BLaER1 (cell line): ENCODE results near the gene KIAA1671.

Experiments used
- H3K27ac ChIP-seq: shearing (Covaris generic); formaldehyde crosslinking; 2 replicates; pipeline ENCODE4 v1.8.1; 2022
- H3K27me3 ChIP-seq: shearing (Covaris generic); formaldehyde crosslinking; 2 replicates; pipeline ENCODE4 v1.8.1; 2022
- H3K36me3 ChIP-seq: shearing (Covaris generic); formaldehyde crosslinking; 2 replicates; pipeline ENCODE4 v1.8.1; 2022
- H3K4me1 ChIP-seq: shearing (Covaris generic); formaldehyde crosslinking; 2 replicates; pipeline ENCODE4 v1.8.1; 2022
- H3K4me2 ChIP-seq: shearing (Covaris generic); formaldehyde crosslinking; 2 replicates; pipeline ENCODE4 v1.8.1; 2022
- H3K4me3 ChIP-seq: shearing (Covaris generic); formaldehyde crosslinking; 2 replicates; pipeline ENCODE4 v1.8.1; 2022
- H3K9ac ChIP-seq: shearing (Covaris generic); formaldehyde crosslinking; 2 replicates; pipeline ENCODE4 v1.8.1; 2022
- H3K9me3 ChIP-seq: shearing (Covaris generic); formaldehyde crosslinking; 2 replicates; pipeline ENCODE4 v1.8.1; 2022
- H4K20me1 ChIP-seq: shearing (Covaris generic); formaldehyde crosslinking; 2 replicates; pipeline ENCODE4 v1.8.1; 2022
- Cebpa-rat ChIP-seq: shearing (Covaris generic); IDR thresholded peaks from 2 replicates; pipeline ENCODE4 v1.8.1; 2022

Gene KIAA1671

GRCh38 chr22:25146307-25146706, 193.8 kb downstream of the KIAA1671 start:
- no peak for TF ChIP-seq Cebpa-rat
- Histone ChIP-seq H3K9me3 (no peaks in the 10 kb centered on the region; the same call in 1 of the 2 replicates), H3K4me2 (no peak overlapping the region), H3K27me3 (no peaks in the 10 kb centered on the region), H3K4me3 (no peak overlapping the region), H3K27ac (no peak overlapping the region), H4K20me1 (no peaks in the 10 kb centered on the region), H3K9ac (no peak overlapping the region), H3K36me3 (no peaks in the 10 kb centered on the region), H3K4me1 (peaks cover 39% of the 10 kb centered on the region)

- Histone ChIP-seq H3K4me2 (no peak overlapping the region), H3K27me3 (no peaks in the 10 kb centered on the region), H3K27ac (no peak overlapping the region), H3K9me3 (no peaks in the 10 kb centered on the region; the same call in 1 of the 2 replicates), H3K9ac (no peak overlapping the region), H3K36me3 (no peaks in the 10 kb centered on the region), H3K4me3 (no peak overlapping the region), H3K4me1 (peaks cover 37% of the 10 kb centered on the region), H4K20me1 (no peaks in the 10 kb centered on the region)
- TF ChIP-seq Cebpa-rat, result no peak
These were observed 194.6 kb downstream of the KIAA1671 start for GRCh38 chr22:25146906-25147641.

- H3K27ac ChIP-seq, result no peak overlapping the region
- no peak overlapping the region for H3K4me3 ChIP-seq
- no peak overlapping the region for H3K4me2 ChIP-seq
- no peak for TF ChIP-seq Cebpa-rat
- H3K36me3 ChIP-seq, result no peaks in the 10 kb centered on the region
- H3K9ac ChIP-seq, result no peak overlapping the region
- no peaks in the 10 kb centered on the region for H4K20me1 ChIP-seq
- no peaks in the 10 kb centered on the region; the same call in 1 of the 2 replicates for H3K9me3 ChIP-seq
- peaks cover 33% of the 10 kb centered on the region for H3K4me1 ChIP-seq
- no peaks in the 10 kb centered on the region for H3K27me3 ChIP-seq
These were observed 195.1 kb downstream of the KIAA1671 start for GRCh38 chr22:25147642-25147928.

GRCh38 chr22:25148149-25148691, 195.7 kb downstream of the KIAA1671 start:
- Histone ChIP-seq H3K36me3 (no peaks in the 10 kb centered on the region), H3K9ac (no peak overlapping the region), H3K9me3 (no peaks in the 10 kb centered on the region), H3K4me3 (no peak overlapping the region), H4K20me1 (no peaks in the 10 kb centered on the region), H3K4me2 (no peak overlapping the region), H3K27me3 (no peaks in the 10 kb centered on the region), H3K4me1 (peaks cover 26% of the 10 kb centered on the region), H3K27ac (no peak overlapping the region)
- TF ChIP-seq Cebpa-rat, result no peak

GRCh38 chr22:25149014-25149413, 196.5 kb downstream of the KIAA1671 start:
- TF ChIP-seq Cebpa-rat, result no peak

GRCh38 chr22:25153961-25154666, 201.6 kb downstream of the KIAA1671 start:
- Histone ChIP-seq H3K36me3 (no peaks in the 10 kb centered on the region), H3K27ac (no peak overlapping the region), H3K4me2 (no peak overlapping the region), H3K9ac (no peak overlapping the region), H3K9me3 (no peaks in the 10 kb centered on the region), H3K27me3 (no peaks in the 10 kb centered on the region), H4K20me1 (no peaks in the 10 kb centered on the region), H3K4me1 (no peaks in the 10 kb centered on the region), H3K4me3 (no peak overlapping the region)
- no peak for TF ChIP-seq Cebpa-rat

More at GRCh38 chr22:25149014-25149413, 196.5 kb downstream of the KIAA1671 start:
- Histone ChIP-seq H3K4me1 (peaks cover 18% of the 10 kb centered on the region), H3K27me3 (no peaks in the 10 kb centered on the region), H3K36me3 (no peaks in the 10 kb centered on the region), H3K4me2 (no peak overlapping the region), H4K20me1 (no peaks in the 10 kb centered on the region), H3K4me3 (no peak overlapping the region), H3K9ac (no peak overlapping the region), H3K9me3 (no peaks in the 10 kb centered on the region), H3K27ac (no peak overlapping the region)

- Histone ChIP-seq H3K9ac (no peak overlapping the region), H4K20me1 (no peaks in the 10 kb centered on the region), H3K36me3 (no peaks in the 10 kb centered on the region), H3K27me3 (no peaks in the 10 kb centered on the region), H3K9me3 (no peaks in the 10 kb centered on the region), H3K4me2 (no peak overlapping the region), H3K4me1 (no peaks in the 10 kb centered on the region), H3K4me3 (no peak overlapping the region), H3K27ac (no peak overlapping the region)
- no peak for TF ChIP-seq Cebpa-rat
These were observed 202.1 kb downstream of the KIAA1671 start for GRCh38 chr22:25154667-25154999.

GRCh38 chr22:25156736-25157135, 204.2 kb downstream of the KIAA1671 start:
- no peak for TF ChIP-seq Cebpa-rat
- Histone ChIP-seq H3K9me3 (no peaks in the 10 kb centered on the region), H4K20me1 (no peaks in the 10 kb centered on the region), H3K9ac (no peak overlapping the region), H3K36me3 (no peaks in the 10 kb centered on the region), H3K4me1 (no peaks in the 10 kb centered on the region), H3K4me3 (no peak overlapping the region), H3K27ac (no peak overlapping the region), H3K27me3 (no peaks in the 10 kb centered on the region), H3K4me2 (no peak overlapping the region)

- Histone ChIP-seq H3K27ac (no peak overlapping the region), H3K36me3 (no peaks in the 10 kb centered on the region), H3K9ac (no peak overlapping the region), H3K4me2 (no peak overlapping the region), H4K20me1 (no peaks in the 10 kb centered on the region), H3K4me3 (no peak overlapping the region), H3K9me3 (no peaks in the 10 kb centered on the region), H3K27me3 (no peaks in the 10 kb centered on the region), H3K4me1 (no peaks in the 10 kb centered on the region)
- TF ChIP-seq Cebpa-rat, result no peak
These were observed 206.5 kb downstream of the KIAA1671 start for GRCh38 chr22:25159028-25159427.
